HepG2 (cell line): ENCODE measurements around the gene CEP97. TPM values are rescaled to one million over a fixed set of nuclear protein-coding genes. Genes with fewer than 3 reads are reported as not detected.

ENCODE experiments used
- ATAC-seq: fragments of 200-7000 bp; cut with Tn5 transposase; 3 replicates; pipeline ENCODE4 v1.9.1; 2020; ENCODE audit warnings: mild to moderate bottlenecking, moderate library complexity
- BruUV-seq: library from RNA; stranded (reverse); fragments of 400-500 nt; replicated peaks from 2 replicates; lab custom pipeline; 2021; lab: Mats Ljungman, UMichigan
- CTCF ChIA-PET: fragments of 300-600 bp; formaldehyde crosslinking; extraction: SDS; loops from one replicate; lab custom pipeline; 2021; ENCODE audit warnings: low total read pairs, inconsistent platforms, low intra/inter-chr PET ratio; lab: Yijun Ruan, JAX
- POLR2A ChIA-PET: fragments of 350-600 bp; sonication (Branson Sonifier 250); formaldehyde crosslinking; loops from one replicate; lab custom pipeline; 2020; ENCODE audit warnings: antibody characterized with exemption, inconsistent platforms; lab: Yijun Ruan, JAX
- DNase-seq: peaks from one replicate; pipeline ENCODE4 v3.0.0-alpha.2; 2015; ENCODE audit warnings: low spot score
- FAIRE-seq: peaks from 3 replicates; lab custom pipeline; 2011; peaks lifted over from hg19 to GRCh38; lab: Jason Lieb, UNC
- H2AFZ ChIP-seq: one replicate; pipeline ENCODE4 v1.6.1; 2011; ENCODE audit warnings: low read length, inconsistent platforms
- H3K27ac ChIP-seq: fragments of 300-600 bp; 3 replicates; pipeline ENCODE4 v1.8.0; 2011; ENCODE audit warnings: mixed run types, mild to moderate bottlenecking, mixed read lengths, low read length, inconsistent platforms; ENCODE audit not compliant: insufficient read depth; ENCODE audit errors: extremely low read length
- H3K27me3 ChIP-seq, 2 experiments: fragments of 200-600 bp in 1 of 2; 2 replicates in 1 of 2; 3 replicates in 1 of 2; pipeline versions ENCODE4 v1.6.0 to v1.8.0; 2011; ENCODE audit warnings: low read length in 2 of 2, mild to moderate bottlenecking in 2 of 2, moderate library complexity in 2 of 2, inconsistent platforms in 1 of 2; ENCODE audit not compliant: insufficient read depth in 2 of 2, control insufficient read depth in 1 of 2
- H3K36me3 ChIP-seq, 2 experiments: fragments of 200-600 bp in 1 of 2; replicated peaks in 1 of 2; 2 replicates in 1 of 2; 3 replicates in 1 of 2; pipeline versions ENCODE4 v1.5.1 to v1.8.0; 2011; ENCODE audit warnings: low read length in 2 of 2, inconsistent platforms in 1 of 2; ENCODE audit not compliant: insufficient read depth in 2 of 2, control insufficient read depth in 1 of 2
- H3K4me1 ChIP-seq: 2 replicates; pipeline ENCODE4 v1.5.1; 2012; ENCODE audit warnings: low read length, inconsistent platforms; ENCODE audit not compliant: insufficient read depth
- H3K4me2 ChIP-seq: 2 replicates; pipeline ENCODE4 v1.6.0; 2011; ENCODE audit warnings: low read depth, low read length, inconsistent platforms
- H3K4me3 ChIP-seq, 3 experiments: fragments of 200-600 bp in 1 of 3; sonication (generic), shearing (Covaris generic) in 1 of 3; replicated peaks in 1 of 3; 2 replicates each; pipeline ENCODE4 v1.5.1; 2011 to 2016; ENCODE audit warnings: low read length in 3 of 3, inconsistent platforms in 2 of 3, low read depth in 2 of 3, mild to moderate bottlenecking in 2 of 3, control low read depth in 1 of 3, mixed read lengths in 1 of 3; ENCODE audit not compliant: insufficient read depth in 1 of 3
- H3K79me2 ChIP-seq: one replicate; pipeline ENCODE4 v1.6.1; 2011; ENCODE audit warnings: low read length, inconsistent platforms; ENCODE audit not compliant: insufficient read depth
- H3K9ac ChIP-seq: 2 replicates; pipeline ENCODE4 v1.6.0; 2011; ENCODE audit warnings: mild to moderate bottlenecking, low read depth, low read length, inconsistent platforms; ENCODE audit not compliant: insufficient read depth
- H3K9me3 ChIP-seq: 2 replicates; pipeline ENCODE4 v1.5.1; 2012; ENCODE audit warnings: mild to moderate bottlenecking, low read length
- H4K20me1 ChIP-seq: 2 replicates; pipeline ENCODE4 v1.6.0; 2011; ENCODE audit warnings: inconsistent platforms, mild to moderate bottlenecking, low read length, moderate library complexity; ENCODE audit not compliant: insufficient read depth
- DPF2 ChIP-seq: sonication (generic); formaldehyde crosslinking; IDR thresholded peaks from 2 replicates; pipeline ENCODE4 v1.4.0; 2020; ENCODE audit warnings: mild to moderate bottlenecking, low read depth, missing genetic modification reagents, borderline replicate concordance
- ELK4 ChIP-seq: sonication (generic); formaldehyde crosslinking; IDR thresholded peaks from 2 replicates; pipeline ENCODE4 v1.9.0; 2021; ENCODE audit warnings: missing genetic modification reagents, borderline replicate concordance
- PCBP1 ChIP-seq: fragments of 200-400 bp; formaldehyde crosslinking; IDR thresholded peaks from 2 replicates; pipeline ENCODE4 v1.6.1; 2017; ENCODE audit warnings: mild to moderate bottlenecking, low read depth, low read length, borderline replicate concordance
- RAD51 ChIP-seq: fragments of 450-650 bp; IDR thresholded peaks from 2 replicates; pipeline ENCODE4 v1.6.1; 2016; ENCODE audit warnings: borderline replicate concordance
- TEAD2 ChIP-seq: sonication (generic); formaldehyde crosslinking; IDR thresholded peaks from 2 replicates; pipeline ENCODE4 v1.9.0; 2021; ENCODE audit warnings: missing genetic modification reagents
- TEF ChIP-seq: sonication (generic); formaldehyde crosslinking; IDR thresholded peaks from 2 replicates; pipeline ENCODE4 v1.5.0; 2020; ENCODE audit warnings: missing genetic modification reagents
- U2AF2 ChIP-seq: fragments of 200-400 bp; formaldehyde crosslinking; IDR thresholded peaks from 2 replicates; pipeline ENCODE4 v1.6.1; 2017; ENCODE audit warnings: low read depth, mild to moderate bottlenecking, low read length
- ZMYM2 ChIP-seq: sonication (generic); formaldehyde crosslinking; IDR thresholded peaks from 2 replicates; pipeline ENCODE4 v1.8.0; 2022; ENCODE audit warnings: mild to moderate bottlenecking, missing genetic modification reagents
- ZNF251 ChIP-seq: sonication (generic); formaldehyde crosslinking; IDR thresholded peaks from 2 replicates; pipeline ENCODE4 v1.9.0; 2021; ENCODE audit warnings: mild to moderate bottlenecking, missing genetic modification reagents
- ZNF431 ChIP-seq: sonication (generic); formaldehyde crosslinking; IDR thresholded peaks from 2 replicates; pipeline ENCODE4 v1.9.0; 2022; ENCODE audit warnings: missing genetic modification reagents, low read depth, mild to moderate bottlenecking, borderline replicate concordance
- ZNF451 ChIP-seq: sonication (generic); formaldehyde crosslinking; IDR thresholded peaks from 2 replicates; pipeline ENCODE4 v1.5.0; 2020; ENCODE audit warnings: mild to moderate bottlenecking, missing genetic modification reagents
- ZNF468 ChIP-seq: sonication (generic); formaldehyde crosslinking; IDR thresholded peaks from 2 replicates; pipeline ENCODE4 v1.8.0; 2022; ENCODE audit warnings: mild to moderate bottlenecking, moderate library complexity, missing genetic modification reagents
- ZNF501 ChIP-seq: sonication (generic); formaldehyde crosslinking; IDR thresholded peaks from 2 replicates; pipeline ENCODE4 v1.5.1; 2020; ENCODE audit warnings: mild to moderate bottlenecking, moderate library complexity, missing genetic modification reagents
- WGBS: methylation state at CpG from one replicate; pipeline ENCODE4 v1.1.6; 2017; ENCODE audit warnings: low lambda C conversion rate; 5-methylcytosine and 5-hydroxymethylcytosine counted together
- in situ Hi-C: cut with HindIII; loops from 2 replicates; pipeline ENCODE4 v1.10.0; 2017; ENCODE audit warnings: low pct_unique_long_range_greater_than_20kb; ENCODE audit not compliant: extremely low pct_ligation_motif_present
- intact Hi-C: fragments of 100-400 bp; cut with micrococcal nuclease; formaldehyde crosslinking; loops from one replicate; pipeline ENCODE4 v1.10.0; 2022; ENCODE audit not compliant: unreplicated experiment
- polyA plus RNA-seq, 8 experiments: library from polyadenylated mRNA; depleted of rRNA in 3 of 8; stranded (reverse) in 7 of 8; unstranded in 1 of 8; fragments of >200 nt; fragmentation: Illumina TruSeq in 4 of 8; extraction: Trizol in 4 of 8; gene quantifications; 2 replicates each; pipeline versions ENCODE4 v1.2.1 to v1.2.3, GENCODE V29; 2011 to 2016; ENCODE audit warnings: low read depth in 4 of 8, missing spikeins in 1 of 8, mixed read lengths in 1 of 8; ENCODE audit not compliant: insufficient read depth in 1 of 8
- total RNA-seq, 5 experiments: library from RNA; depleted of rRNA; stranded (reverse); fragments of >200 nt; fragmentation: Illumina TruSeq; extraction: Trizol; gene quantifications; 2 replicates each; pipeline ENCODE4 v1.2.3, GENCODE V29; 2016; ENCODE audit warnings: low read depth in 1 of 5

The CEP97 gene
- total and polyA plus RNA-seq, 2 of the 13 experiments (the other 11 are each of a cell fraction or from before 2014, with no cell fraction given) = 0.99 to 6.5 TPM

GRCh38 chr3:101702726-101703125, 21.7 kb upstream of the CEP97 start:
- H3K4me1 ChIP-seq = no peaks in the 10 kb centered on the region
- in situ Hi-C loops = no loop called here
- ATAC-seq = no peak
- no peaks in the 10 kb centered on the region for H3K9me3 ChIP-seq
- no peak overlapping the region for H3K4me3 ChIP-seq
- no peak for DNase-seq
- no peaks in the 10 kb centered on the region for H4K20me1 ChIP-seq
- H3K27ac ChIP-seq = no peak overlapping the region
- POLR2A ChIA-PET = no interaction called here
- TF ChIP-seq ZNF451 (CRISPR knock-in tag) (no peak), RAD51 (no peak), TEAD2 (CRISPR knock-in tag) (no peak), ELK4 (CRISPR knock-in tag) (no peak), ZNF431 (CRISPR knock-in tag) (no peak), ZNF501 (CRISPR knock-in tag) (no peak), DPF2 (CRISPR knock-in tag) (no peak), ZNF251 (CRISPR knock-in tag) (no peak), PCBP1 (no peak), ZNF468 (no peak), U2AF2 (no peak), TEF (CRISPR knock-in tag) (no peak), ZMYM2 (CRISPR knock-in tag) (no peak)
- TF ChIP-seq, all 625 proteins: peak for 0
- Histone ChIP-seq H2AFZ (no peak overlapping the region), H3K9ac (no peak overlapping the region), H3K27me3 (no peaks in the 10 kb centered on the region), H3K79me2 (no peaks in the 10 kb centered on the region), H3K36me3 (no peaks in the 10 kb centered on the region), H3K4me2 (no peak overlapping the region)
- WGBS = 80% methylated on average over 1 of the region's 1 CpG
- no TSS peak for BruUV-seq
- intact Hi-C loops = no loop called here
- no peak for FAIRE-seq
- CTCF ChIA-PET = no interaction called here
